ENCODE results near the gene ENOX2. TPM values are rescaled to one million over a fixed set of nuclear protein-coding genes. Genes with fewer than 3 reads are reported as not detected.

Gene ENOX2
- total RNA-seq, 6 donors from 2014 or later: 7.3 to 14.8 (median 9.6) TPM

DNA sequence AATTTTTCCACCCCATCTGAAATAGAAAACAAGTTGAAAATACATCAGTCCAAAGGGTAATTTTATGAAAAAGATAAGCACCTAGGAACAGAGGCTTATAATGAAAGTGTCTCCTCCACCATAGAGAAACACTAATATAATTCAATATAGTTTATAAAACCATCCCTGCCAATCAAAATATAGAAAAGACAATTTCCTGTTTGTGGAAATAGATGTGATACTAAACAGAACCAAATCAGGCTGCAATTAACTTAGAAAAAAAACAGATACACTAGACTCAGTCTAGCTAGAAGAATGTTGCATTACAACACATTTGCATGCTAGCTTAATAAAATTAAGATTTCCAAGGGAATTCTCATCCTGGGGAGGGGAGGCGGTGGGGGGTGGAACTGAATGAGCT lies 68.2 kb downstream of the ENOX2 start:
- no peak for ATAC-seq (ENCODE audit: low FRiP score in 2 of 2)
- TF ChIP-seq, protein P1, sequence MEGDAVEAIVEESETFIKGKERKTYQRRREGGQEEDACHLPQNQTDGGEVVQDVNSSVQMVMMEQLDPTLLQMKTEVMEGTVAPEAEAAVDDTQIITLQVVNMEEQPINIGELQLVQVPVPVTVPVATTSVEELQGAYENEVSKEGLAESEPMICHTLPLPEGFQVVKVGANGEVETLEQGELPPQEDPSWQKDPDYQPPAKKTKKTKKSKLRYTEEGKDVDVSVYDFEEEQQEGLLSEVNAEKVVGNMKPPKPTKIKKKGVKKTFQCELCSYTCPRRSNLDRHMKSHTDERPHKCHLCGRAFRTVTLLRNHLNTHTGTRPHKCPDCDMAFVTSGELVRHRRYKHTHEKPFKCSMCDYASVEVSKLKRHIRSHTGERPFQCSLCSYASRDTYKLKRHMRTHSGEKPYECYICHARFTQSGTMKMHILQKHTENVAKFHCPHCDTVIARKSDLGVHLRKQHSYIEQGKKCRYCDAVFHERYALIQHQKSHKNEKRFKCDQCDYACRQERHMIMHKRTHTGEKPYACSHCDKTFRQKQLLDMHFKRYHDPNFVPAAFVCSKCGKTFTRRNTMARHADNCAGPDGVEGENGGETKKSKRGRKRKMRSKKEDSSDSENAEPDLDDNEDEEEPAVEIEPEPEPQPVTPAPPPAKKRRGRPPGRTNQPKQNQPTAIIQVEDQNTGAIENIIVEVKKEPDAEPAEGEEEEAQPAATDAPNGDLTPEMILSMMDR (IDR thresholded peaks at IDR 0.05): no peak
- no peak for TF ChIP-seq POLR2A (IDR thresholded peaks at IDR 0.05)
- no peak for TF ChIP-seq POLR2AphosphoS5 (IDR thresholded peaks at IDR 0.05)
- WGBS, 2 donors: 73 to 100% methylated on average over 1 of the region's 1 CpG
- Histone ChIP-seq H3K36me3 (no peaks in the 10 kb centered on the region), H3K9me3 (no peaks in the 10 kb centered on the region), H3K27me3 (no peaks in the 10 kb centered on the region), H3K4me3 (no peak overlapping the region), H3K27ac (no peak overlapping the region), H3K4me1 (no peaks in the 10 kb centered on the region)
- DNase-seq: no peak

DNA sequence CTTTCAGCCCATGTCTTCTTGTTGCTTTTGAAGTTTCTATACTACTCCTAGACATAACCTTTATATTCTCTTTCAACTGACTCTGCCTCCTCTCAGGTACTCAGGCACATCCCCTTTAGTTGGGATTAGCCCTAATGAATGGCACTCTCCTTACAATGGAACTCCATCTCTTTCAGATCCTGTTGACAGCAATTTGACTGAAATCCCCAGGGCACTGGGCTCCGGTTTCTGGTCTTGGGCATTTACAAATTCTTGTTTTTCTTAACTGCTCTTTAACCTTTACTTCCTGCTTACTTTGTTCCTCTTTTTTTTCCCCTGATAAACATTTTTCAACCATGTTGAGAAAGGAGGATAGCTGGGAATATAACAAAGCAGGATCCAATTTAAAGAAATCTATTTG lies 68.9 kb downstream of the ENOX2 start:
- H3K27me3 ChIP-seq: no peaks in the 10 kb centered on the region
- no peak for TF ChIP-seq POLR2AphosphoS5 (IDR thresholded peaks at IDR 0.05)
- TF ChIP-seq, protein P1 (IDR thresholded peaks at IDR 0.05): no peak
- TF ChIP-seq EP300 (IDR thresholded peaks at IDR 0.05): no peak
- TF ChIP-seq POLR2A (IDR thresholded peaks at IDR 0.05): no peak
- no peaks in the 10 kb centered on the region for H3K36me3 ChIP-seq
- no peak for DNase-seq
- no peak overlapping the region for H3K27ac ChIP-seq
- no peak for ATAC-seq (ENCODE audit: low FRiP score in 2 of 2)
- no peaks in the 10 kb centered on the region for H3K9me3 ChIP-seq
- H3K4me3 ChIP-seq: no peak overlapping the region
- no peaks in the 10 kb centered on the region for H3K4me1 ChIP-seq
- 36 to 54% methylated on average over 1 of the region's 1 CpG for WGBS, 2 donors

DNA sequence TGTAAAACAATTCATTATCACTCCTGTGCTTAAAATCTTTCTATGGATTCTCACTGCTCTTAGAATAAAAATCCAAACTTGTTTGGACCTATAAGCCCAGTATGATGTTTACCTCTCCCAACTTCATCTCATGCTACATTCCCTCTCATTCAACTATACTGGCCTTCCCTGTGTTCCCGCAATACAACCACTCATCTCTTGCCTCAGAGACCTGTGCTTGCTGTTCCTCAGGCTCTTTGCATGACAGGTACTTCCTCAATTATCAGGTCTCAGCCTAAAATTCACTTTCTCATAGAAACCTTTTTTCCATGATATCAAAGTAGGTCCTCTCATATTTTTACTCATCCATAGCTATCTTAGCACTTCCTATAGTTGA lies 71.7 kb downstream of the ENOX2 start:
- H3K9me3 ChIP-seq: no peaks in the 10 kb centered on the region
- no peak overlapping the region for H3K27ac ChIP-seq
- no peaks in the 10 kb centered on the region for H3K27me3 ChIP-seq
- ATAC-seq (ENCODE audit: low FRiP score in 2 of 2) (no peak), DNase-seq (no peak)
- no peaks in the 10 kb centered on the region for H3K36me3 ChIP-seq
- TF ChIP-seq POLR2AphosphoS5 (IDR thresholded peaks at IDR 0.05) (no peak), EP300 (IDR thresholded peaks at IDR 0.05) (no peak), POLR2A (IDR thresholded peaks at IDR 0.05) (no peak)
- TF ChIP-seq, protein P1 (IDR thresholded peaks at IDR 0.05): no peak
- WGBS, 2 donors: 91 to 92% methylated on average over 1 of the region's 1 CpG
- no peak overlapping the region for H3K4me3 ChIP-seq
- H3K4me1 ChIP-seq: no peaks in the 10 kb centered on the region

DNA sequence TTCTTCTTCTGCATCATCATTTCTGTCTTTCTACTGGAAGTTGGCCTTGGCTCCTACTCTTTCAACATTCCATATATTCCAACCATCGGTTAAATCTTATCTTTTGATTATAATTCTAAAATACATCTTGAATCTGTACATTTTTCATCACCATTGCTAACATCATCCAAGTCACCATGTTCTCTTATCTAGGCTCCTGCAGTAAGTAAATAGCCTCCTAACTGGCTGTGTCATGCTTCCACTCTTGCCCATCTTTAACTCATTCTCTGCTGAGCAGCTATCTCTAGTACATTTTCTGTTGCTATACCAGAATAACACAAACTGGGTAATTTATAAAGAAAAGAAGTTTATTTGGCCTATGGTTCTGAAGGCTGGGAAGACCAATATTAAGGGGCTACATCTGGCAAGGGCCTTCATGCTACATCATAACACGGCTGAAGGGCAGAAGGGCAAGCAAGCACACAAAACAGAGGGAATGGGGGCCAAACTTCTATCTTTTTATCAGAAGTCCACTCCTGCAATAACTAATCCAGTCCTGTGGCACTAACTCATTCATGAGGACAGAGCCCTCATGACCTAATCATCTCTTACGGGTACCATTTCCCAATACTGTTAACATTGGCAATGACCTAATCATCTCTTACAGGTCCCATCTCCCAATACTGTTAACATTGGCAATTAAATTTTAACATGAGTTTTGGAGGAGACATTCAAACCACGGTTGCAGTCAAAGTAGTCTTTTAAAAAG lies 72.2 kb downstream of the ENOX2 start:
- Histone ChIP-seq H3K4me1 (no peaks in the 10 kb centered on the region), H3K9me3 (no peaks in the 10 kb centered on the region), H3K27ac (no peak overlapping the region), H3K4me3 (no peak overlapping the region), H3K36me3 (no peaks in the 10 kb centered on the region), H3K27me3 (no peaks in the 10 kb centered on the region)
- no peak for ATAC-seq (ENCODE audit: low FRiP score in 2 of 2)
- no peak for DNase-seq
- 79 to 89% methylated on average over 4 of the region's 4 CpGs for WGBS, 2 donors
- TF ChIP-seq POLR2AphosphoS5 (IDR thresholded peaks at IDR 0.05) (no peak), POLR2A (IDR thresholded peaks at IDR 0.05) (no peak), EP300 (IDR thresholded peaks at IDR 0.05) (no peak)
- TF ChIP-seq, protein P1 (IDR thresholded peaks at IDR 0.05): no peak

Measured in upper lobe of left lung (tissue), 6 donors.